ENCODE data around the gene MYH14.

MYH14 gene

GRCh38 chr19:50264483-50265186 is 61.2 kb downstream of the MYH14 start:
- no peak for DNase-seq

- no peak for DNase-seq
These were observed 62.6 kb downstream of the MYH14 start for GRCh38 chr19:50266041-50266440.

- DNase-seq = no peak
These were observed 63.5 kb downstream of the MYH14 start for GRCh38 chr19:50266896-50267295.

GRCh38 chr19:50268041-50268440 is 64.6 kb downstream of the MYH14 start:
- DNase-seq = no peak

GRCh38 chr19:50268501-50268900 is 65.1 kb downstream of the MYH14 start:
- DNase-seq = no peak

- DNase-seq = no peak
These were observed 66.2 kb downstream of the MYH14 start for GRCh38 chr19:50269653-50270052.

GRCh38 chr19:50272263-50272897 is 69.0 kb downstream of the MYH14 start:
- no peak for DNase-seq

GRCh38 chr19:50273821-50274220 is 70.4 kb downstream of the MYH14 start:
- no peak for DNase-seq

GRCh38 chr19:50275577-50276368 is 72.4 kb downstream of the MYH14 start:
- no peak for DNase-seq

- no peak for DNase-seq
These were observed 73.1 kb downstream of the MYH14 start for GRCh38 chr19:50276370-50277063.

- no peak for DNase-seq
These were observed 74.7 kb downstream of the MYH14 start for GRCh38 chr19:50277966-50278580.

- DNase-seq = no peak
These were observed 76.7 kb downstream of the MYH14 start for GRCh38 chr19:50280074-50280473.

GRCh38 chr19:50280983-50281382 is 77.6 kb downstream of the MYH14 start:
- no peak for DNase-seq

GRCh38 chr19:50281491-50281890 is 78.1 kb downstream of the MYH14 start:
- no peak for DNase-seq

GRCh38 chr19:50285833-50286232 is 82.4 kb downstream of the MYH14 start:
- DNase-seq = no peak

- no peak for DNase-seq
These were observed 83.0 kb downstream of the MYH14 start for GRCh38 chr19:50286443-50286842.

GRCh38 chr19:50287331-50287730 is 83.9 kb downstream of the MYH14 start:
- DNase-seq = no peak

- DNase-seq = no peak
These were observed 85.5 kb downstream of the MYH14 start for GRCh38 chr19:50288954-50289353.

- DNase-seq = no peak
These were observed 86.6 kb downstream of the MYH14 start for GRCh38 chr19:50290011-50290410.

- DNase-seq = no peak
These were observed 87.4 kb downstream of the MYH14 start for GRCh38 chr19:50290775-50291174.

GRCh38 chr19:50292216-50292827 is 88.9 kb downstream of the MYH14 start:
- DNase-seq = no peak

GRCh38 chr19:50293263-50294004 is 90.0 kb downstream of the MYH14 start:
- DNase-seq = no peak
